IPS DF 4.7 (cell line): ENCODE results near the gene PPP4R4.
"Not testable (repeated sequence)": the region's sequence is repeated elsewhere in the genome, so short reads cannot be mapped to it uniquely, and the experiment has no call there.

Experiments
- DNase-seq: peaks from one replicate; pipeline ENCODE4 v3.0.0-alpha.2; 2013; ENCODE audit warnings: low spot score; ENCODE audit errors: extremely low read depth

PPP4R4 gene

GRCh38 chr14:94177806-94178205 is 3.7 kb downstream of the PPP4R4 start:
- no peak for DNase-seq

- no peak for DNase-seq
Observed at GRCh38 chr14:94179244-94179643, 5.1 kb downstream of the PPP4R4 start.

DNA sequence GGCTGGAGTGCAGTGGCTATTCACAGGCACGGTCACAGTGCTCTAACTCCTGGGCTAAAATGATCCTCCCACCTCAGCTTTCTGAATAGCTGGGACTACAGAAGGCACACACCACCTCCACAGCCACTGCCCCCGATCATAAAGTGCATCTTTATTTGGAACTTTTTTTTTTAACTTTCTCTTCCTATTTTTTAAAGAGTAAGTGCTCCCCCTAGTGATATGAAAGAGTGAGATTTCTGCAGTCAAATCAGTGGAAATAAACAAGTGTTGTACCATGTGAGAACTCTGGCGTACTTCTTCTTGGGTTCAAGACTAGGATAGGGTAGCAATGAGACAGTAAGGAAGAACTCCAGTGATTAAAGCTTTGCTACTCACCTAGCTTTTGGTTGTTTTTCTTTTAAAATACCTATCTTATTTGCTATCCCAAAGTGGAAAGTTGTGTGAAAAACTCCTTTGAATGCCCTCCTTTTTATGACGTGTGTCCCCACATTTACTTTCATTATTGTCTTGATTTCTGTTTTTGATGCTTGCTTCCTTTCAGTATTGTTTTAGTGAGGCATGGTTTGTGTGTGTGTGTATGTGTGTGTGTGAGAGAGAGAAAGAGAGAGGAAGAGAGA is 6.6 kb downstream of the PPP4R4 start:
- DNase-seq: no peak

- no peak for DNase-seq
Observed at GRCh38 chr14:94181835-94182234, 7.7 kb downstream of the PPP4R4 start.

GRCh38 chr14:94192536-94192935 is 18.4 kb downstream of the PPP4R4 start:
- no peak for DNase-seq

- DNase-seq: no peak
Observed at GRCh38 chr14:94193776-94194175, 19.7 kb downstream of the PPP4R4 start.

GRCh38 chr14:94196057-94196456 is 21.9 kb downstream of the PPP4R4 start:
- no peak for DNase-seq

GRCh38 chr14:94203473-94204210 is 29.5 kb downstream of the PPP4R4 start:
- no peak for DNase-seq

DNA sequence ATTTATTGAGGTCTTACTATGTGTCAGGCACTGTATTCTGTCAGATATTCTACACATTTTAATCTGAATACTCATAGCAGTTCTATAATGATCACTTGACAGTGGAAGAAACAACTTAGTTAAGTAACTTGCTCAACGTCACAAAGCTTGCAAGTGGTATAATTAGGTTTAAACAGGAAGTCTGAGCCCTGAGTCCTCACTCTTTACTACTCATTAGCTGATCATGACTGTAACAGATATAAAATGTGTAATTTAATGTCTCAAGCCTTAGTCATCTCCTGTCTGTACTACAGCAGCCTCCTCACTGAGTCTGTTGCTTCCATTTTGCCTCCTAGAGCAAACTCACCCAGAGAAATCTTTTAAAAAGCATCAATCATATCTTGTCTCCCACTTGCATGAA is 38.9 kb downstream of the PPP4R4 start:
- no peak for DNase-seq

DNA sequence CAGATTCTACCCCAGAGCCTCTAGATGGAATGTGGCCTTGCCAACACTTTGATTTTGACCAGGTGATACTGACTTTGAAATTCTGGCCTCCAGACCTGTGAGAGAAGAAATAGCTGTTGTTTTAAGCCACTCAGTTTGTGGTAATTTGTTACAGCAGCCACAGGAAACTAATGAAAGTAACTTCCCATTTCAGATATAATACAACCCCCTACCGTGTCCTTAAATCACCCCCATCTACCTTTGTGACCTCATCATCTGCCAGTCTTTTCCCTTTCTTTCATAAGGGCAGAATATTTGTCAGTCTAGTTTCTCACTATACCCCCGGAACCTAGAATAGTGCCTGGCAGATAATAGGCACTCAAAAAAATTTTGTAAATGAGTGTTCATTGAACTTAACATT is 39.6 kb downstream of the PPP4R4 start:
- no peak for DNase-seq

GRCh38 chr14:94217116-94217515 is 43.0 kb downstream of the PPP4R4 start:
- no peak for DNase-seq

DNA sequence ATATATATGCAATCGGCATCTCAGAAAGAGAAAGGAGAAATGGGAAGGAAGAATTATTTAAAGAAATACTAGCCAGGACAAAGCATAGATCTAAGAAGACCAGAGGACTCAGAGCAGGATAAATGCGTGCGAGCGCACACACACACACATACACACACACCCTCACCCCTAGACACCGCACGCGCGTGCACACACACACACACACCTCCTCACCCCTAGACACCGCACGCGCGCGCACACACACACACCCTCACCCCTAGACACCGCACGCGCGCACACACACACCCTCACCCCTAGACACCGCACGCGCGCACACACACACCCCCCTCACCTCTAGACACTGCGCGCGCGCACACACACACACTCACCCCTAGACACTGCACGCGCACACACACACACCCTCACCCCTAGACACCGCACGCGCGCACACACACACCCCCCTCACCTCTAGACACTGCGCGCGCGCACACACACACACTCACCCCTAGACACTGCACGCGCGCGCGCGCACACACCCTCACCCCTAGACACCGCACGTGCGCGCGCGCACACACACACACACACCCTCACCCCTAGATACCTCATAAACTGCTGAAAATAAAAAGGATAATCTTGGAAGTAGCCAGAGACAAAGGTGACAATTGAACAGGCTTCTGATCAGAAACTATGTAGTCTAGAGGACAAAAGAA is 44.2 kb downstream of the PPP4R4 start:
- DNase-seq: not testable (repeated sequence)

GRCh38 chr14:94224040-94224439 is 49.9 kb downstream of the PPP4R4 start:
- no peak for DNase-seq

DNA sequence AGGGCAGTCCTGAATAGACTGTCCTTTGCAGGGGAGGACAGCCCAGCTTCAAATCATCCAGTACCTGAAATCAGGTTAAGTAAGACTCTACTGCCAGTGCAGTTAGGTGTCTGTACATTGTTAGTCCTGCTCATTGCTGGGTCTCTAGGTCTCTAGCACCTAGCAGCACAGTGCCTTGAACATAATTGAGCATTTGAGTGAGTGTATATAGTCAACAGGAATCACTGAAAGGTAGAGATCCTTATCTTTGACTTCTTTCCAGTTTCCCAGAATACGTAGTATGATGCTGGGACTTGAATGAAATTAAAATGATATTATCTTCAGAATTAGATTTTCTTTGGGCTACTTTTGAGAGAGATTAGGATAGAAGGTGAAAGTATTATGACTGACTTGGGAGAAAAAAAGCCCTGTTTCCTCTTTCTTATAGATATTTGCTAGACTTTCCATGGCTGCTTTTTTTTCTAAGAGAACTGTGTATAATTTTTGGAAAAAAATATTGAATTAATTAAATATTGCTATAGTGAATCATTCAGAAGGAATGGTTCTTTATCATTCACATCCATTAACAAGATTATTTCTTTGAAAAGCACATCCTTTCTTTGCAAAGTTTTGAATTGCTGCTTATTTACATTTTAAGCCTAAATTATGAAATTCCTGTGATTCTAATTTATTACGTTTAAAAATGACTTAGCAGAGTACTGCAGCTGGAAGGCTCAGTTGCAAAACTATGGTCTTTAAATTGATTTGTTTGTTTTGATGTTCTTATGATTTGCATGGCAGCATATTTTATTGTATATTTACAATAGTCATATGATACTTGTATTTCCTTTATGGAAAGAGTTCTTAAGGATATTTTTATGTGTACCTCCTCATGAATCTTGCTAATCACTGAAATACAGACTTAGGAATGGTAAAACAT is 51.6 kb downstream of the PPP4R4 start:
- DNase-seq: no peak

- DNase-seq: no peak
Observed at GRCh38 chr14:94227029-94227428, 52.9 kb downstream of the PPP4R4 start.

DNA sequence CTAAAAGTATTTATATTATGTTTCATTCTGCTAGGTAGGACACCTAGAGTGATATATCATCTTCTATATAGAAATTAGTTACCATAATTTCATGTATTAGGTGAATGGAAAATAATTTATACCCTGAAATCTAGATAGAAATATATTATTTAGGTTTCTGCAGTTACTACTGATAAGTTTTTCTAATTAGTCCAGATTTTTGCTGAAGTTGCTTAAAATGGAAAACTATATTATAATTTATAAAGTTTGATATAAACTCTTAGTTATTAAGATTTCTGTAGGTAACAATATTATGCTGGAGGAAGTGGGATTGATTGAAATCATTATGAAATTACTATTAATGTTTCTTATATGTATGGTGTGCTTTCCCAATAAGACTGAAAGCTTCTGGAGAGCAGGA is 62.9 kb downstream of the PPP4R4 start:
- no peak for DNase-seq

- no peak for DNase-seq
Observed at GRCh38 chr14:94237983-94238382, 63.9 kb downstream of the PPP4R4 start.

- no peak for DNase-seq
Observed at GRCh38 chr14:94239406-94239805, 65.3 kb downstream of the PPP4R4 start.

- no peak for DNase-seq
Observed at GRCh38 chr14:94244182-94244581, 70.1 kb downstream of the PPP4R4 start.

DNA sequence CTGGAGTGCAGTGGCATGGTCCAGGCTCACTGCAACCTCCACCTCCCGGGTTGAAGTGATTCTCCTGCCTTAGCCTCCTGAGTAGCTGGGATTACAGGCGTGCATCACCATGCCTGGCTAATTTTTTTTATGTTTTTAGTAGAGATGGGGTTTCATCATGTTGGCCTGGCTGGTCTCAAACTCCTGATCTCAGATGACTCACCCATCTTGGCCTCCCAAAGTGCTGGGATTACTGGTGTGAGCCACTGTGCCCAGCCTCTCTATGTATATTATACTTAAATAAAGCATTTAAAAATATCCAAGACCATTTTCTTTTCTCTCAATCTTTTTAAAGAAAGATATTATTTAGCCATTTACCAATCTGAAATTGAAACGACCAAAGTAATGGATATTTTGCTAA is 90.1 kb downstream of the PPP4R4 start:
- not testable (repeated sequence) for DNase-seq

- no peak for DNase-seq
Observed at GRCh38 chr14:94267352-94267751, 93.2 kb downstream of the PPP4R4 start.

GRCh38 chr14:94268582-94268981 is 94.5 kb downstream of the PPP4R4 start:
- not testable (repeated sequence) for DNase-seq
